ENCODE data around the gene CFAP251. TPM values are rescaled to one million over a fixed set of nuclear protein-coding genes. Genes with fewer than 3 reads are reported as not detected.

Gene CFAP251
- total and polyA plus RNA-seq, 2 of the 8 experiments (the other 6 are each of a cell fraction or from before 2014, with no cell fraction given) = 1.8 to 2.9 TPM

DNA sequence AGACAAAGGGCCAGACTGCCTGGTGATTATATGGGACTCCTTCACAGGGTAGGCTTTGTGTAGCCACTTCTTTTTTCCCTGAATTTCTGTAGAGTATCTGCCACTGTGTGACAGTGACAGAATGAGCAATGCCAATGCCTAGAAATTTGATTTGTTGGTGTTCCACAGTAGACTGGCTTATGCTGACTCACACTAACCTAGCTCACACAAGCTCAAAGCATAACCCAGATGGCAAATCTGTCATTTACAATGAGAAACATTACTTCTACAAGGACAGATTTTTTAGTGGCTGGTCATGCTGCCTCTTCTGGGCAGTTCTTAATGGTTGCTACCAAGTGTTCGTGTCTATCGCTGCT lies 15.9 kb downstream of the CFAP251 start (continued):
- no peak for TF ChIP-seq TCF12 (IDR thresholded peaks at IDR 0.05; ENCODE audit: low read depth, low read length)
- TF ChIP-seq CHD2 (IDR thresholded peaks at IDR 0.05; ENCODE audit: low read length) = no peak
- TF ChIP-seq BRCA1 (IDR thresholded peaks at IDR 0.05; ENCODE audit: low read depth, low read length) = no peak

Data from H1 (cell line).